Ishikawa (cell line): ENCODE data around the gene TMOD3.

Experiments used
- CEBPB ChIP-seq: IDR thresholded peaks from 2 replicates; pipeline ENCODE4 v1.6.1; 2012
- CREB1 ChIP-seq: IDR thresholded peaks from 2 replicates; pipeline ENCODE4 v1.6.1; 2012; ENCODE audit warnings: low read depth
- EGR1 ChIP-seq: IDR thresholded peaks from 2 replicates; pipeline ENCODE4 v1.6.1; 2012
- EP300 ChIP-seq: IDR thresholded peaks from 2 replicates; pipeline ENCODE4 v1.6.1; 2012; ENCODE audit warnings: borderline replicate concordance
- FOXM1 ChIP-seq: IDR thresholded peaks from 2 replicates; pipeline ENCODE4 v1.6.1; 2012; ENCODE audit warnings: low read depth, borderline replicate concordance
- MAX ChIP-seq: IDR thresholded peaks from 2 replicates; pipeline ENCODE4 v1.6.1; 2012
- NFIC ChIP-seq: IDR thresholded peaks from 2 replicates; pipeline ENCODE4 v1.6.1; 2012
- RAD21 ChIP-seq: IDR thresholded peaks from 2 replicates; pipeline ENCODE4 v1.6.1; 2012; ENCODE audit warnings: low read depth
- REST ChIP-seq: IDR thresholded peaks from 2 replicates; pipeline ENCODE4 v1.6.1; 2012; ENCODE audit warnings: low read depth, mild to moderate bottlenecking
- TAF1 ChIP-seq: IDR thresholded peaks from 2 replicates; pipeline ENCODE4 v1.6.1; 2012; ENCODE audit warnings: low read depth, mild to moderate bottlenecking
- TCF12 ChIP-seq: IDR thresholded peaks from 2 replicates; pipeline ENCODE4 v1.6.1; 2012; ENCODE audit warnings: low read depth
- TEAD4 ChIP-seq: IDR thresholded peaks from 2 replicates; pipeline ENCODE4 v1.6.1; 2012
- USF1 ChIP-seq: IDR thresholded peaks from 2 replicates; pipeline ENCODE4 v1.6.1; 2012
- YY1 ChIP-seq: IDR thresholded peaks from 2 replicates; pipeline ENCODE4 v1.6.1; 2012; ENCODE audit warnings: low read depth
- ZBTB7A ChIP-seq: IDR thresholded peaks from 2 replicates; pipeline ENCODE4 v1.6.1; 2012; ENCODE audit warnings: low read depth

The TMOD3 gene

GRCh38 chr15:51938286-51938685, 108.8 kb downstream of the TMOD3 start:
- no peak for TF ChIP-seq REST
- no peak for TF ChIP-seq TEAD4
- no peak for TF ChIP-seq CEBPB
- TF ChIP-seq YY1: no peak
- TF ChIP-seq EP300: no peak
- no peak for TF ChIP-seq ZBTB7A
- TF ChIP-seq CREB1: no peak
- no peak for TF ChIP-seq EGR1
- no peak for TF ChIP-seq FOXM1
- TF ChIP-seq TCF12: no peak
- no peak for TF ChIP-seq RAD21
- TF ChIP-seq TAF1: no peak
- no peak for TF ChIP-seq USF1
- no peak for TF ChIP-seq NFIC
- TF ChIP-seq MAX: no peak

- no peak for TF ChIP-seq TAF1
- no peak for TF ChIP-seq EP300
- TF ChIP-seq ZBTB7A: no peak
- TF ChIP-seq EGR1: no peak
- no peak for TF ChIP-seq TEAD4
- no peak for TF ChIP-seq RAD21
- no peak for TF ChIP-seq CREB1
- TF ChIP-seq YY1: no peak
- no peak for TF ChIP-seq CEBPB
Observed at GRCh38 chr15:51939216-51939615, 109.8 kb downstream of the TMOD3 start.

- TF ChIP-seq FOXM1 (no peak), NFIC (no peak), EP300 (no peak)
Observed at GRCh38 chr15:51947124-51947523, 117.7 kb downstream of the TMOD3 start.

GRCh38 chr15:51952805-51953204, 123.4 kb downstream of the TMOD3 start:
- no peak for TF ChIP-seq EGR1
- no peak for TF ChIP-seq REST
- TF ChIP-seq MAX: no peak
- no peak for TF ChIP-seq TEAD4

GRCh38 chr15:51955504-51955903, 126.1 kb downstream of the TMOD3 start:
- TF ChIP-seq FOXM1: no peak
- TF ChIP-seq REST: no peak
- no peak for TF ChIP-seq RAD21
- TF ChIP-seq NFIC: no peak
- TF ChIP-seq EP300: no peak
- no peak for TF ChIP-seq MAX
- TF ChIP-seq EGR1: no peak
- TF ChIP-seq ZBTB7A: no peak
- no peak for TF ChIP-seq TEAD4
- TF ChIP-seq TCF12: no peak
- no peak for TF ChIP-seq CREB1
- TF ChIP-seq USF1: no peak
- TF ChIP-seq CEBPB: no peak
- no peak for TF ChIP-seq TAF1
- TF ChIP-seq YY1: no peak
